ENCODE measurements around the gene CPN2.

The CPN2 gene

DNA sequence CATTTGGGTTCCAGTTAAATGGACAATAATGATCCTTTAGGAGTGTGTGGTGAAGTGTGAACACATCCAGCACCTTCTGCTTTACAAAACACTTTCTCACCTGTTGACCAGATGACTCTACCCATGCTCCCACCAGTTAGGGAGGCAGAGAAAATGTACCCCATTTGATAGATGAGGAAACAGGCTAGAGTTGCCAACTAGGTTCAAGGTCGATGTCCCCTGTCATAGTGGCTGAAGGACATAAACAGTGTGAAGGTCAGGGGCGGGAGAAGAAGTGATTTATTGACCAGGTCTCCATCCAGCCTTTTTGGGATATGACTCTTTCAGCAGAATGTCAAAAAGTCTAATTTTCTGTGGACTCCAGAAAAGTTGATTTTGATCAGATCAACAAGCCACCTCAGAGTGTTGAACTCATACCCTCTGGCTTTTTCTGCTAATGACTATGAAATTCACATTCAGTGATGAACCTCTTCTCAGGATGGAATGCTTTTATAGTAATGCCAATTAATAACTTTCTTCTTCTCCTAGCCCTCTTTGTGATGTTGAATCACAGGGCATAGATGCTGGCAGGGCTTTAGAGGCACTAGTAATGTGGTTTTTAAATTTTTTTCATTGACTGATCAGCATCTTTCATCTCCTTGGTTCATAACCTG is 57.5 kb downstream of the CPN2 start:
- no peak for DNase-seq

DNA sequence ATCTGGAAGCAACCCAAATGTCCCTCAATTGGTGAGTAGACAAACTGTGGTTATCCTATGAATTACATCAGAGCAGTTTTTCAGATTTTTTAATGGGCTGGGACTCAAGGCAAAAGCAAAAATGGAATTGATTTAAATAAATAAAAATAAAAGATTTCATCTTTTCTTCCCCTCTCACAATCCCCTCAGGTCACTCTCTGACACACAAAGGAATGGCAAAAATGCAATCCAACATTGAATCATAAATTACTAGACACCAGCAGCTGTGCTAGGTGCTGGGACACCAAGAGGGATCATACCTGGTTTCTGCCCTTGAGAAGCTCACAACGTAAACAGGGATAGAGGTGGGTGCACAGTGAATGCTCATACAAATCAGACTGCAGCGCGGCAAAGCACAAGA is 58.8 kb downstream of the CPN2 start:
- DNase-seq, result no peak

Data from CD4-positive, alpha-beta T cell treated with Interleukin-1 beta for 1 hour (primary cell).